OCI-LY7 (cell line): ENCODE data around the gene FLNB. TPM values are rescaled to one million over a fixed set of nuclear protein-coding genes. Genes with fewer than 3 reads are reported as not detected.

Experiments
- BruUV-seq: library from RNA; stranded (reverse); fragments of 400-500 nt; replicated peaks from 2 replicates; lab custom pipeline; 2021; lab: Mats Ljungman, UMichigan
- CTCF ChIA-PET: fragments of 300-600 bp; sonication (Branson Sonifier 250); formaldehyde crosslinking; loops from one replicate; lab custom pipeline; 2022; ENCODE audit warnings: antibody characterized with exemption; ENCODE audit not compliant: unreplicated experiment; lab: Charles Lee
- POLR2A ChIA-PET: fragments of 300-600 bp; sonication (Branson Sonifier 250); formaldehyde crosslinking; loops from one replicate; lab custom pipeline; 2022; ENCODE audit warnings: antibody characterized with exemption; lab: Charles Lee
- DNase-seq: peaks from one replicate; pipeline ENCODE4 v3.0.0-alpha.2; 2015; ENCODE audit warnings: low spot score
- H2AFZ ChIP-seq: fragments of 200-600 bp; sonication (generic), shearing (Covaris generic); 2 replicates; pipeline ENCODE4 v1.6.1; 2014; ENCODE audit warnings: mild to moderate bottlenecking, antibody characterized with exemption, low read length, moderate library complexity
- H3K27ac ChIP-seq: fragments of 200-600 bp; sonication (generic); 2 replicates; pipeline ENCODE4 v1.5.1; 2014; ENCODE audit warnings: mixed run types, low read depth, mild to moderate bottlenecking, moderate library complexity, low read length, inconsistent platforms; ENCODE audit not compliant: poor library complexity, severe bottlenecking
- H3K36me3 ChIP-seq: fragments of 200-600 bp; sonication (generic); 2 replicates; pipeline ENCODE4 v1.6.1; 2014; ENCODE audit warnings: mild to moderate bottlenecking, antibody characterized with exemption, low read length, moderate library complexity, mixed read lengths; ENCODE audit not compliant: insufficient read depth
- H3K4me1 ChIP-seq: fragments of 200-600 bp; sonication (generic); 2 replicates; pipeline ENCODE4 v1.5.1; 2014; ENCODE audit warnings: mild to moderate bottlenecking, low read length; ENCODE audit not compliant: insufficient read depth, poor library complexity, severe bottlenecking
- H3K4me2 ChIP-seq: fragments of 200-600 bp; sonication (generic); 2 replicates; pipeline ENCODE4 v1.6.1; 2014; ENCODE audit warnings: mild to moderate bottlenecking, low read length
- H3K4me3 ChIP-seq: fragments of 200-600 bp; sonication (generic); 2 replicates; pipeline ENCODE4 v1.5.1; 2014; ENCODE audit warnings: mild to moderate bottlenecking, low read depth, low read length; ENCODE audit not compliant: poor library complexity, severe bottlenecking
- H3K79me2 ChIP-seq: fragments of 200-600 bp; sonication (generic); 2 replicates; pipeline ENCODE4 v1.6.1; 2016; ENCODE audit warnings: low read depth, mild to moderate bottlenecking, low read length, moderate library complexity, mixed read lengths; ENCODE audit not compliant: insufficient read depth
- H3K9me2 ChIP-seq: fragments of 200-600 bp; sonication (generic); 2 replicates; pipeline ENCODE4 v1.6.1; 2016; ENCODE audit warnings: mild to moderate bottlenecking, low read length, mixed read lengths; ENCODE audit not compliant: insufficient read depth
- H3K9me3 ChIP-seq: fragments of 200-600 bp; sonication (generic); 2 replicates; pipeline ENCODE4 v1.6.1; 2014; ENCODE audit warnings: mild to moderate bottlenecking, mixed run types, low read length, mixed read lengths
- H4K20me1 ChIP-seq: fragments of 200-600 bp; sonication (generic); 2 replicates; pipeline ENCODE4 v1.6.1; 2014; ENCODE audit warnings: mild to moderate bottlenecking, antibody characterized with exemption, low read length, moderate library complexity, mixed read lengths; ENCODE audit not compliant: insufficient read depth
- EZH2phosphoT487 ChIP-seq: fragments of 200-600 bp; sonication (generic); IDR thresholded peaks from 2 replicates; pipeline ENCODE4 v1.6.1; 2018; ENCODE audit warnings: low read depth, borderline replicate concordance, mild to moderate bottlenecking, mixed run types, antibody characterized with exemption, low read length, moderate library complexity, mixed read lengths
- intact Hi-C: fragments of 100-400 bp; cut with micrococcal nuclease; formaldehyde crosslinking; loops from one replicate; pipeline ENCODE4 v1.10.0; 2022; ENCODE audit not compliant: unreplicated experiment
- total RNA-seq, 2 experiments: library from RNA; depleted of rRNA in 1 of 2; stranded (reverse); fragments of >200 nt in 1 of 2; shearing (Covaris generic) in 1 of 2; gene quantifications; 2 replicates each; pipeline ENCODE4 v1.2.3, GENCODE V29; 2014 to 2022
- TF ChIP-seq, protein P1 (sequence below): fragments of 200-600 bp; sonication (generic); conservative IDR thresholded peaks from 2 replicates; pipeline ENCODE4 v1.5.1; 2014; ENCODE audit warnings: mild to moderate bottlenecking, antibody characterized with exemption, low read length, moderate library complexity, mixed read lengths

Gene FLNB
- total RNA-seq, 2 experiments from 2014 or later, result 29.9 to 39.1 TPM

GRCh38 chr3:57971975-57972374, 36.2 kb upstream of the FLNB start:
- Histone ChIP-seq H3K9me3 (no peaks in the 10 kb centered on the region), H4K20me1 (no peaks in the 10 kb centered on the region), H3K27ac (no peak overlapping the region), H2AFZ (no peak overlapping the region), H3K4me1 (peaks cover 9% of the 10 kb centered on the region), H3K4me3 (no peak overlapping the region), H3K9me2 (no peaks in the 10 kb centered on the region), H3K4me2 (no peak overlapping the region), H3K79me2 (no peaks in the 10 kb centered on the region), H3K36me3 (no peaks in the 10 kb centered on the region)
- BruUV-seq, result no TSS peak
- POLR2A ChIA-PET, result interaction anchor here (0.6 to 1.3 kb wide), 4 partner anchors 9 to 18 kb away, joined by 3 to 4 read pairs (median 4); no protein-coding TSS in a partner anchor
- no peak for TF ChIP-seq EZH2phosphoT487
- TF ChIP-seq, protein P1, sequence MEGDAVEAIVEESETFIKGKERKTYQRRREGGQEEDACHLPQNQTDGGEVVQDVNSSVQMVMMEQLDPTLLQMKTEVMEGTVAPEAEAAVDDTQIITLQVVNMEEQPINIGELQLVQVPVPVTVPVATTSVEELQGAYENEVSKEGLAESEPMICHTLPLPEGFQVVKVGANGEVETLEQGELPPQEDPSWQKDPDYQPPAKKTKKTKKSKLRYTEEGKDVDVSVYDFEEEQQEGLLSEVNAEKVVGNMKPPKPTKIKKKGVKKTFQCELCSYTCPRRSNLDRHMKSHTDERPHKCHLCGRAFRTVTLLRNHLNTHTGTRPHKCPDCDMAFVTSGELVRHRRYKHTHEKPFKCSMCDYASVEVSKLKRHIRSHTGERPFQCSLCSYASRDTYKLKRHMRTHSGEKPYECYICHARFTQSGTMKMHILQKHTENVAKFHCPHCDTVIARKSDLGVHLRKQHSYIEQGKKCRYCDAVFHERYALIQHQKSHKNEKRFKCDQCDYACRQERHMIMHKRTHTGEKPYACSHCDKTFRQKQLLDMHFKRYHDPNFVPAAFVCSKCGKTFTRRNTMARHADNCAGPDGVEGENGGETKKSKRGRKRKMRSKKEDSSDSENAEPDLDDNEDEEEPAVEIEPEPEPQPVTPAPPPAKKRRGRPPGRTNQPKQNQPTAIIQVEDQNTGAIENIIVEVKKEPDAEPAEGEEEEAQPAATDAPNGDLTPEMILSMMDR, result no peak
- intact Hi-C loops, result no loop called here
- CTCF ChIA-PET, result no interaction called here
- no peak for DNase-seq

DNA sequence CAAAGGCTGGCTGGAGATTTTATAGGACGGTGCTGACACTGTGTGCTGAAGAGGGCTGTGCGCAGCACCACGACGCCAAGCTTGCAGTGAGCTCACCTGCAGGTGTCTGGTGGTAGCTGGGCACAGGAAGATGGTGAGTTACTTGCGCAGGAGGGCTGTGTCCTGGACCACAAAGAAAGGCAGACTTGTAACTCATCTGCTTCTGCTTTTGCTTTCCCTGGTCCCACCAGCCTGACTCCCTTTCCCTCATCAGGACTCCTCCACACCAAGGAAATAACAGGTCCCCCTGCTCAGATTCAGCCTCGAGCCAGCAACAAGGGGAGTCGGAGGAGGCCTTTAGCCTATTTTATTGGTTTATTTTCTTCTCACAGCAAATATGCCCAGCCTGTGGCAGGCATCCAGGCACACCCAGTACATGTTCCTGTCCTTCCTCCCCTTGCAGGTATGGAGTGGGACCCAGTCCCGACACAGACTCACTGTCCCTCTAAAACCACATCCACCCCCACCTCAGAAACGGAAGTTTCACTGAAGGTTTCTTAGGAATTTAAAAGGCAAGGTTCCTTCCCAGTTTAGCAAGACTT, 35.6 kb upstream of the FLNB start:
- no TSS peak for BruUV-seq
- TF ChIP-seq EZH2phosphoT487, result no peak
- TF ChIP-seq, protein P1, result no peak

DNA sequence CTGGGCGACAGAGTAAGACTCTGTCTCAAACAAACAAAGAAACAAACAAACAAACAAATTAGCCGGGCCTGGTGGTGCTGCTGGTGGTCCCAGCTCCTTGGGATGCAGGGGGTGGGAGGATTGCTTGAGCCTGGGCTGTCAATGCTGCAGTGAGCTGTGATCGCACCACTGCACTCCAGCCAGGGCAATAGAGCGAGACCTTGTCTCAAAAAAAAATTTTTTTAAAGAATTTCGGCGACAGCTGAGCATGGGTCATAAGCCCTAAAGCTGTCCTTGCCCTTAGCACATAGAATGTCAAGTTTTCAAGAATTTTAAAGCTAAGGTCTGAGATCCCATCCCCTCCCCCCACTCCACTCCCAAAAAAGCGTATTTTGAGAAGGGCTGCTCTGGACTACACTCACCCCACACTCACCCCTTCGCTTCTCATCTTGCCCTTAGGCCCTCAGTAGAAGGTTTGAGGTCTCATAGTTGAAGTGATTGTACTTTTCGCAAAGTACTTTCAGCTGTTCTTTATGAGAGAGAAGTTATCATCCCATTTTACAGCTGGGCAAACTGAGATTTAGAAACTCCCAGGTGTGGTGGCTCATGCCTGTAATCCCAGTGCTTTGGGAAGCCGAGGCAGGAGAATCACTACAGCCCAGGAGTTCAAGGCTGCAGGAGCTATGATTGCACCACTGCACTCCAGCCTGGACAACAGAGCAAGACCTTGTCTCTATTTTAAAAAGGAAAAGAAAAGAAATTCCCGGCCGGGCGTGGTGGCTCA, 34.3 kb upstream of the FLNB start:
- no peak for DNase-seq
- H3K4me2 ChIP-seq, result no peak overlapping the region
- POLR2A ChIA-PET, result no interaction called here
- peaks cover 15% of the 10 kb centered on the region for H3K4me1 ChIP-seq
- H3K9me3 ChIP-seq, result no peaks in the 10 kb centered on the region
- CTCF ChIA-PET, result no interaction called here
- no TSS peak for BruUV-seq
- H2AFZ ChIP-seq, result no peak overlapping the region
- H3K79me2 ChIP-seq, result no peaks in the 10 kb centered on the region
- no peaks in the 10 kb centered on the region for H3K9me2 ChIP-seq
- no peaks in the 10 kb centered on the region for H4K20me1 ChIP-seq
- H3K27ac ChIP-seq, result no peak overlapping the region
- no peak overlapping the region for H3K4me3 ChIP-seq
- intact Hi-C loops, result no loop called here
- TF ChIP-seq EZH2phosphoT487, result no peak
- TF ChIP-seq, protein P1, result no peak
- H3K36me3 ChIP-seq, result no peaks in the 10 kb centered on the region

More for the DNA sequence above, 35.6 kb upstream of the FLNB start:
- Histone ChIP-seq H3K4me3 (no peak overlapping the region), H3K9me3 (no peaks in the 10 kb centered on the region), H3K9me2 (no peaks in the 10 kb centered on the region), H4K20me1 (no peaks in the 10 kb centered on the region), H3K79me2 (no peaks in the 10 kb centered on the region), H3K27ac (no peak overlapping the region), H3K36me3 (no peaks in the 10 kb centered on the region), H3K4me1 (peaks cover 9% of the 10 kb centered on the region), H3K4me2 (no peak overlapping the region), H2AFZ (peak overlapping the region; percentile 18; the same call in 1 of the 2 replicates)
- intact Hi-C loops, result no loop called here
- ChIA-PET CTCF (no interaction called here), POLR2A (interaction anchor here (0.8 to 1.3 kb wide), 2 partner anchors 10 to 14 kb away, joined by 3 to 4 read pairs; no protein-coding TSS in a partner anchor)
- peak; percentile 26 for DNase-seq
